ENCODE measurements around the gene GDNF.
A peak's percentile ranks its signal among the peaks of the same experiment; 100 is the strongest.
"Not testable (repeated sequence)": the region's sequence is repeated elsewhere in the genome, so short reads cannot be mapped to it uniquely, and the experiment has no call there.

The GDNF gene

DNA sequence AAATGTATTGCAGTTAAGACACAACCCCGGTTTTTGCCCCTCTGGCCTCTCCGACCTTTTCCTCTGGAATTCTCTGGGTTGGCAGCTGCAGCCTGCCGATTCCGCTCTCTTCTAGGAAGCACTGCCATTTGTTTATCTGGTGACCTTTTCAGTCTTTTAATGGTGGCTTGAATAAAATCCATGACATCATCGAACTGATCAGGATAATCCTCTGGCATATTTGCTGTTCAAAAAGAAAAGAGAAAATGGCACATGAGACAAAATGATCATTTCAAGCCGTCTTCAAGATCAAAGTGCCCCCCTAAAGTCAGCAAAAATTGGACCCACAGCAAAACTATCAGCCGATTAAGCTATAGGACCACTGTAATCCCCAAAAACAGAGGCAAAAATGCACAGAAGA is 23.9 kb downstream of the GDNF start:
- no peak for DNase-seq (ENCODE audit: low spot score)

DNA sequence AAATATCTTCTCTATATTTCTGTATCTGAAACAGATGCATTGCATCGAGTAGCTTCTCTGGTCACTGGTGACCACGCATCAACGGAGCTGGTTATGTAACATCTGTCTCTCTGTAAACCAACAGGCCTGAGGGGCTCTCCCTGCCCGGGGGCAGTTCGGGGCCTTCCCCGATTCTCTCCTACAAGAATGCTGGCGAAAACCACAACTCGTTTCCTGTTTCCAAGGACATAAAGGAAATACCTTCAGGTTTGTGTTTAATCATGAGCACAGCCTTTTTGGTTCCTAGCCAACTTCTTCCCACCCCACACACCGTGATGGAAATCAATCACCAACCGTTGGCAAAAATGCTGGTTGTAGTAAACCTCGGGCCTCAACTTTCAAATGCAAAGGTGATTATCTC is 25.1 kb downstream of the GDNF start:
- peak; percentile 89 for DNase-seq (ENCODE audit: low spot score)

DNA sequence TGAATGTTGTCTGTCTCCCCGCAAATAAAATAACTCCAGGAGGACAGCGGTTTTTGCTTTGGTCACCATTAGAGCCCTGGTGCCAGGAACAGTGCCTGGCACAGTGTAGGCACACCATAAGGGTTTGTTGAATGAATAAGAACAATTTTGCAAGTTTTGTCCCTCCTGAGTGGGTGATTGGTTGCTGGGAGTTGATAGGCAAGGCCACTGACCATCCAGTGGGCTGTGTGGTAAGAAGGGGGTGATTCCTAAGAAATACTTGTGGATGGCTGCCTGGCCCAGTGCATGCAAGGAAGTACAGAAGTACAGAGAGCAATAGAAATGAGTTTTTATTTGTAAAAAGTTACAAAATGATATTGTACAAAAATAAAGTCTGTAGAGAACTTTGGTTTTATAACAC is 27.5 kb downstream of the GDNF start:
- DNase-seq (ENCODE audit: low spot score), result no peak

DNA sequence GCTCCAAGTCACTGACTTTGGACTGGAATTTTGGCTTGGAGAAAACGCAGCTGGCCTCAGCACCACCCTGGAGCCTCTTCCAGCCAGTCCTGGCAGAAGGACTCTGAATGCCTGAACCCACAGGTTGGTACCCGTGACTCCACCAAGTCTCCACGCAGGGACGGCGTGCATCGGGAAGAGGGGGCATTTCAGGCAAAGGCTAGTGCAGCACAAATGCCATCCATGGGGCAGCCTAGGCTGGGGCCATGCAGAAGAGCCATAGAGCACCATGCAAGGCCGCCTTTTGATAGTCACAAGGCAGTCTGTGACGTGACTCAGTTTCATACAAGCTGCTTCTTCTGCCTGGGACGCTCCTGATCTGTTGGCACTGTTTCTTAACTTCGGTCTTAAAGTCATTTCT is 28.0 kb downstream of the GDNF start:
- no peak for DNase-seq (ENCODE audit: low spot score)

DNA sequence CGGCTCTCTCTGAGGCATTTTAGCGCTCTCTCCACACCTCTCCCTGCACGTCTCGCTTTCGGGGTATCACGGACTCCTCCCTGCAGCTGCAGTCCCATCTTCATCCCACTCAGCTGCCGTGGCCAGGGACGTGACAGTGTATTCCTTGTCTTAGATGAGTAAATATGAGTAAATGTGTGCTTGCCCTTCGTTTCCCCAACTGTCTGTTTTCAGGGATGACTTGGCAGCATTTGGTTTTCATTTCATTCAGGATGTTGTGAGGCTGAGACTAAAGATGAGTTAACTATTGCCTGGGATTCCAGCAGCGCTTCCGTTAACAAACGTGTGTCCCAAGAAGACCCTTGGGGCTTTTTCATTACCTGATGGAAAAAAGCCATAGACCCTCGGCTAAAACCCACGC is 29.5 kb downstream of the GDNF start:
- DNase-seq (ENCODE audit: low spot score), result peak; percentile 82

DNA sequence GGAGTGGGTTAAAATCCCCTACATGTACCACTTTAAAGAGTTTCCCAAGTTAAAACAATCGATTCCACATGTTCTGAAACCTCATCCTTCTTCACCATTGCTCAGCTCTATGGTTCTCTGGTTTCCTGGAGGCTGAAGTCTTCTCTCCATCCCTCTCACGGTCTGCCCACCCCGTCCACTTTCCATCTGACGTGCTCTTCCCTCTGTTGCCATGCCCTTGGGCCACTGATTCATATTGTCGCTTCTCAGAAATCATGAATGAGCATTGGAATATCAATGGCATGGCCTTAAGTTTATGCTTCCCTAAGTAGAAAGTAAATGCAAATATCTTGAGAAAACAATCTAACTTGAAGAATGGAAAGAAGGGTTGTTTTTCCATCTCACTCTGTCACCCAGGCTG is 30.9 kb downstream of the GDNF start:
- DNase-seq (ENCODE audit: low spot score), result no peak

DNA sequence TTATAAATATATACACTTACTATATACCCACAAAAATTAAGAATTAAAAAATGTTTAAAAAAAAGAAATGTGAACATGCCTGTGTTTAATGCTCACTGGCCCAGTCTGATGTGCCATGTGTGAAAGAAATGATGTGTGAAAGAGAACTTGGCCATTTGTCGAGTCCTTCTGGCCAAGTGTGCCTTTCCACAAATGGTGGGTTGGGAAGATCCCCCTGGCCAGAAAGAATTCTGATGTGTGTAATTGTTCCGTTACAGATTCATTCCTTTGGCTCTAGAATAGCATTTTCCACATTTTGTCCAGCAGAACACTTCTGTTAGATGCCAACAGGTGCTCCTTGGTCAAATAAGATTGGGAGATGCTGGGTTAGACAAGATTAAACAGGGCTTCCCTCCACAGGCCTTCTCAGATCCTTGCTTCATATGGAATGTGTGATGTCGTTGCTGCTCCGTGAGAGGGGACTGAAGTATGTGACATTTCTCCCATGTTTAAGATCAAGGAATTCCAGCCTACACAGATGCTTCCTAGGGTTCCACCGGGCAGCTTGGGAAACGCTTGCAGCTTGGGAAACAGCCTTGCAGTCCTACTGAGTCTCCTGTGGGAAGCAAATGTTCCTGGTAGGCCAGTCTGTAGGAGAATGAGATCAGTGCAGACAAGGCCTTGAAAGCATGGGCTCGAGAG is 32.1 kb downstream of the GDNF start:
- no peak for DNase-seq (ENCODE audit: low spot score)

DNA sequence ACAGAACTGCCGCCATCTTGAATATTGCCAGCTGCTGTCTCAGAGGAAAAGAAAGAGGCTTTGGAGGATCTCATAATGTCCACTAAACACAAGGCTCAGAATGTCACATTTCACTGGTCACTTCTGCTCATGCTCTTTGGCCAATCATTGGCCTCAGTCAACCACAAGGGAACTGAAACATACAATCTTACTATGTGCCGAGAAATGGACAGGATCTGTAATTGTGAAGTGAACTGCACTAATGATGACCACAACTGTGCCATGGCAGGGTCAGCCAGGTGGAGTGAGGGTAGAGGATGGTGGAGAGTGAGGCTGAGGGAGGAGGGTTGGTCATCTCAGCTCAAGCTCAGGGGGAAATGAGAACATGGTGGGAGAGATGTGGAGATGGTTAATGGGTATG is 32.8 kb downstream of the GDNF start:
- DNase-seq (ENCODE audit: low spot score), result no peak

DNA sequence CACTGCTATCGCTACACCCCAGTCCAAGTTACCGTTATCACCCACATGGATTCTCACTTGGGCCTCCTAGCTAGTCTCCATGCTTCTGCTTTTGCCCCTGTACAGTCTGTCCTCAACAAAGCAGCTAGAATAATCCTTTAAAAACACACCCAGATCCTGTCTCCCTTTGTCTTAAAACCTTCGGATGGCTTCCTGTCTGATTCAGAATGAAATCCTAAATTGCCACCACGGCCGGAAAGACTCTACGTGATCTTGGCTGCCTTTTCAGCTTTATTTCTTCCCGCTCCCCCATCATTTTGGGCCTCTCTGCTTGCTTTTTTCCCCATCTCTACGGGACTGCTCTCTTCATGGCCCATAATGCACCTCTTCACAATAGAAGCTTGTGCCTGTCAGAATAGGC is 33.4 kb downstream of the GDNF start:
- no peak for DNase-seq (ENCODE audit: low spot score)

DNA sequence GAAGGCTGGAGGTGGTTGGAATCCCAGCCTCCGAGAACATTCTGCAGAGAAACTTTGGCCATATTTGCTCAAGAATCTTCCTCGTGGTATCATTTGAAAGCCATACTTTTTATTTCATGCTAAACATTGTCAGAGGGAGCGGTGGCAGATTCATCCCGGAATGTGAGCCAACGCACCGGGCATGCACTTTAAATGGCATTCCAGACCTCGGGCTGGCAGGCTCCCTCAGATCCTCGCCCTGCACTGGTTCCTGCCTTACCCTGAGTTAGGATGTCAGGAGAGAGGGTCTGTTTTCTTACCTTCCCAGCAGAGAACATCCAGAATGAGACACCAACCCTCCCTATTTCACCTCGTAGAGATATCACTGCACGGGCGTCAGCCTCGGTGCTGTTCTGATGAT is 33.8 kb downstream of the GDNF start:
- DNase-seq (ENCODE audit: low spot score), result no peak

DNA sequence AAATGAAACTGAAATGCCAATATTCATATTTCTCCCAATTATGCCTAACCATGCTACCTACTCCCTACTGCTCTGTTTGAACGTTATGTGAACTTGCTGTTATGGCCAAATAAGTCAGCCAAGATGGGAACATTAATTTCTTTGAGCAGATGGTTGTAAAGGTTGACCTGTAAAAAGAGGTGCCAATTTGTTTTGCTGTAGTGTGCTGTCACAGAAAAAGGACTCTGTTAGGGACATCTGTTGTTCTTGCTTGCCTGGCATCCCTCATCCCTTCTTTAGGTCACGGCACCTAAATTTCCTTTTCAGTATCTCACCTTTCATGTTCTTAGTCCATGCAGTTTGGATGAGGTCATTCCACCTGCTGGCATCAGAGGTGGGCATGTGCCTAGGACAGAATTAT is 35.4 kb downstream of the GDNF start:
- DNase-seq (ENCODE audit: low spot score), result no peak

DNA sequence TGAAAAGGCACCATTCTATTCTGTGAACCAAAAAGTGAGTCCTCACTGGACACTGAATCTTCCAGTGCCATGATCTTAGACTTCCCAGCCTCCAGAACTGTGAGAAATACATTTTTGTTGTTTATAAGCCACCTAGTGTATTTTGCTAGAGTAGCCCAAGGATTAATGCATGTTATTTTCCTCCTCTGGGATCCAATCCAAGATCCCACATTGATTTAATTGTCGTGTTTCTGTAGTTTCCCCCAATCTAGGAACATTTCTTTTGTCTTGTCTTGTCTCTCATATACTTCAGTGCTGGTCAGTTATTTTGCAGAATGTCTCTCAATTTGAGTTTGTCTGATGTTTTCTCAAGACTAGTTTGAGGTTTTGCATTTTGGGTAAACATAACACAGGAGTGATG is 36.4 kb downstream of the GDNF start:
- no peak for DNase-seq (ENCODE audit: low spot score)

DNA sequence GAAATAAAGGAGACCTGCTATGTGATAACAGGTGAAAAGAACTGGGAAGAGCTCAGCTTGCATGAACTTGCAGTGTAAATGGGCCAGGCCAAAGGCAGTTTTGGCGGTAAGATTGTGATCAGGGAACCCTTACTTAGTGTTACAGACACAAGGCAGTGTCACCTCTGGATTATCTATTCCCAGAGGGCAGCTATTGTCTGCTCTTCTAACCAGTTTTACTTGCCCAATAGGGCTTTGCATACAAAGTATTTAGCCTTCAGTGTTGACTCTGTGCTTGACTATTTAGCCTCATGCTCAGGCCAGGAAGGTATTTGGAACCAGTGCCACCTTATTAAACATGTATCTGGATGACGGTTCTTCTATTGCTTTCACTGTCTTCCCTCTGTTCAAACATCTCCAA is 38.3 kb downstream of the GDNF start:
- no peak for DNase-seq (ENCODE audit: low spot score)

DNA sequence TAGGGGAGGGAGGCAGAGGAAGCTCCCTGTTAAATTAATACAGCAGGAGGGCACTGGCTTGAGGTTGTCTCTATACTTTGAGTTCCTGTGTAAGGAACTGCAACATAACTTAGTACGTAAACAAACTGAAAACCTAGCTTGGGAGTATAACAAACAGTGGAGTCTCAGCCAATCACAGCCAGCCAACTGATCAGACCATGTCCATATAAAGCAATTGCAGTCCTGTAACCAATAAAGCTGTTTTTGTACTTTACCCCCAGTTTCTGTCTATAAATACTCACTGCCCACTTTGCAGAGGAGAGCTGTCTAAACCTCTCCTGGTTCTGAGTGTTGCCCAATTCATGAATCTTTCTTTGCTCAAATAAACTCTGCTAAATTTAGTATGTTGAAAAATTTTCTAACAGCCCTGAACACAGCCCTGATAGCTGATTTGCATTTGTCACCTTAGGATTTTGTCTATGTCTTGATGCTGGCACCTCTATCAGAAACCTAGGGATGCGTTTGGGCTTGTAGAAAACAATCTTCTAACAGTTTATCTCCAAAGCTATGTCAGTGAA is 39.9 kb downstream of the GDNF start:
- no peak for DNase-seq (ENCODE audit: low spot score)

DNA sequence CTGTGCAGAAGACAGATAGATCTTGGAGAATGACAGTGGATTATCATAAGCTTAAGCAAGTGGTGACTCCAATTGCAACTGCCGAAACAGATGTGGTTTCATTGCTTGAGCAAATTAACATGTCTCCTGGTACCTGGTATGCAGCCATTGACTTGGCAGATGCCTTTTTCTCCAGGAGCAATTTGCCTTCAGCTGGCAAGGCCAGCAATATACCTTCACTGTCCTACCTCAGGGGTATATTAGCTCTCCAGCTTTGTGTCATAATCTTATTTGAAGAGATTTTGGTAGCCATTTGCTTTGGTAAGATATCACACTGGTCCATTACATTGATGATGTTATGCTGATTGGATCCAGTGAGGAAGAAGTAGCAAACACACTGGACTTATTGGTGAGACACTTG is 43.4 kb downstream of the GDNF start:
- DNase-seq (ENCODE audit: low spot score), result not testable (repeated sequence)

DNA sequence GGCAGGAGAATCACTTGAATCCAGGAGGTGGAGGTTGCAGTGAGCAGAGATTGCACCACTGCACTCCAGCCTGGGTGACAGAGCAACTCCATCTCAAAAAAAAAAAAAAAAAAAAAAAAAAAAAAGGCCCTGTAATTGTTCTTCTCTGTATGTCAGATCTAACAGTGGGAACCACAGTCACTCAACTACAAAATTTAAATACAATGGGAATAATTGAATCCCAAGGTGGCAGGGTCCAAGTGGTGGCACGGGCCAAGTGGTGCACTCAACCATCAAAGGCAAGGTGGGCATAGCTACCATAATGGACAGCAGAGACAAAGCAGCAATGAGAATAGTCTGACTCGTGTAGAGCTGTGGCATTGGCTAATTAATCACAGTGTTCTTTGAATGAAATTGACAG is 44.5 kb downstream of the GDNF start:
- not testable (repeated sequence) for DNase-seq (ENCODE audit: low spot score)

DNA sequence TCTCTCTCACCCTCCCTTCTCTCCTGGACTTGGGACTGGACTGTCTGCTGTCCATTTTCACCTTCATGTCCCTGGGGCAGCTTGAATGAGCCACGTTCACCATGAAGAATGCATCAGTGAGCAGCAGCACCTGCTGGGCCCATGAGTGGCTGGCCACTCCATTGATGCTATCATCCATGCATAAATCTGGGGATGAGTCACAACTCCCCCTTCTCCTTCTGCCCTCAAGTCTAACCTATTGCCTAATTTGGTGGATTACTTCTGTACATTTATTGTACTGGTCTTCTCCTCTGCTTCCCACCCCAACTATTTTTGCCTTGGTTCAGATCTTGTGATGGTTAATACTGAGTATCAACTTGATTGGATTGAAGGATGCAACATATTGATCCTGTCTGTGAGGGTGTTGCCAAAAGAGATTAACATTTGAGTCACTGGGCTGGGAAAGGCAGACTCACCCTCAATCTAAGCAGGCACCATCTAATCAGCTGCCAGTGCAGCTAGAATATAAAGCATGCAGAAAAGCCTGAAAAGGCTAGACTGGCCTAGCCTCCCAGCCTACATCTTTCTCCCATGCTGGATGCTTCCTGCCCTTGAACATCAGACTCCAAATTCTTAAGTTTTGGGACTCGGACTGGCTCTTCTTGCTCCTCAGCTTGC is 46.7 kb downstream of the GDNF start:
- peak; percentile 94 for DNase-seq (ENCODE audit: low spot score)

DNA sequence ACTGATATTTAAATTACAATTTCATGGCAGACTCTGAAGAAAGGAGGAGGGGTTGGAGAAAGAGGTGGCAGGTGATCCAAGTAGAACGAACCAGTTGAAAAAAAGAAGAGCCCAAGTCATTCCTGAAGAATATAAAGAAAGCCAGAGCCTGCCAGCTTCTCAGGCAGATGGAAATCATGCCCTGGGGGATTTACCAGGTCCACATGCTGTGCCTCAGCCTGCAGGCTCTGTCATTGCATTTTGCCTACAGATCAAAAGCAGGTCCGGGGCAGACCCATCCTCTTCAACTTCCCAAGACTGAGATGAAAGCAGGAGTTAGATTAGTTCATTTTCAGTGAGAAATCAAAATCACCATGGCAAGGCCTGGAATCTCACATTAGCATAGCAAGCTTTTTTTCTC is 48.5 kb downstream of the GDNF start:
- no peak for DNase-seq (ENCODE audit: low spot score)

DNA sequence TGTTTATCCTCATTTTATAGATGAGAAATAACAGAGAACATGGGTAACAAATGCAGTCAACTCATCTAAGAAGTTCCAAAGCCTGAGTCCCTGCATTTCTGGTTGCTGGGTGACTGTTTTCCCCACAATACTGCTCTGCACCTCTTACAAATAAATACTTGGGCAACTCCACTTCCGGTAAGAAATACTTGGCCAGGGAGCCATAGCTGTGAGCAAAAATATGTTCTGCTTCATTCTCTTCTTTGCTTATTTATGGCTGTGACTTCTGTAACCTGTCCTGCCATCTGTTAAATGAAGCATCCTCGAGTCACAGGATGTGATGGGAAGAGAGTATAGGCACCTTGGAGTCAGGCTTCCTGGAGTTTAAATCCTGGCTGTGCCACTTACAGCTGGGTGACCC is 49.9 kb downstream of the GDNF start:
- DNase-seq (ENCODE audit: low spot score), result peak; percentile 57

DNA sequence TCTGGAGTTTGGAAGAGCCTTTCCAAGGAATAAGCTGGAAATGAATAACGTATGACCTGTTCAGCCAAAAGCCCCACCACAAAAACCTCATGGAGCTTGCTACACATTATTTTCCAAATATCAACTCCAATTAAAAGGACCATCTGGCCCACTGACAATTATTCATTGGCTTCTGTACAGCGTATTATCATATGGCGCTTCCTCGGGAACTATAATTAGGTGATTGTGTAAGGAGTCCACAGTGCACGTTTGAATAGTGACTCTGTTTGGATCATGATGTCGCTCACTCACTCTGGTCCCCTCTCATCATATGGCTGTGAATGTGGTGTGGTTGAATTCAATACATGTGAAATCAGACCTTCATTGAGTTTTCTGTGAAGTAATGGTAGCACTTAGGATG is 52.1 kb downstream of the GDNF start:
- DNase-seq (ENCODE audit: low spot score), result no peak

DNA sequence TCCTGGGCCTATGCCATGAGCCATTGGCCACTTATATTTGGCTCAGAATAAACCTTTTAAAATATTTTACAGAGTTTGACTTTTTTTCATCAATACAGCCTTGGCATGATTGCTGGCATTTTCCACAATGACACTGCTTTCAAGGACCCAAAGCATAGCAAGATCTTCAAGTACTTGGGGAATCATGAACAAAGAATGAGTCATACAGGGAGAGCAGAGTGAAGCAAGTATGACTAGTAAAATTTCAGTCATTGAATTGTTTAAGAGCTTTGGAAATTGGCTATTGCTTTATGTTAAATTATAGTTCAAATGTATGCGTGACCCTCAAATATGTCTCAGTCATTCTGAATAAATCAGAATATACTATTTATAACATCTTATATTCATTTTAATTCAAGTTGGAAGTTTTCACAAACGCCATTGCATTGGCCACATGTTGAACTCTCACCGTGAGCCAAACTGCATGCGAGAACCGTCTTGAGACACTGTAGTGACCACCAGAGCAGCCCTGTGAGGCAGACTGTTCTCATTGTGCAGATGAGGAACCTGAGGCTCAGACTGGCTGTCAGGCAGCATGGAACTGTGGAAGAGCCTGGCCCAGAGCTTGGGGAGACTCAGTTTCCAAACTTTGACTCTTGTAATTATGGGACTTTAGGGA is 52.9 kb downstream of the GDNF start:
- peak; percentile 77 for DNase-seq (ENCODE audit: low spot score)

DNA sequence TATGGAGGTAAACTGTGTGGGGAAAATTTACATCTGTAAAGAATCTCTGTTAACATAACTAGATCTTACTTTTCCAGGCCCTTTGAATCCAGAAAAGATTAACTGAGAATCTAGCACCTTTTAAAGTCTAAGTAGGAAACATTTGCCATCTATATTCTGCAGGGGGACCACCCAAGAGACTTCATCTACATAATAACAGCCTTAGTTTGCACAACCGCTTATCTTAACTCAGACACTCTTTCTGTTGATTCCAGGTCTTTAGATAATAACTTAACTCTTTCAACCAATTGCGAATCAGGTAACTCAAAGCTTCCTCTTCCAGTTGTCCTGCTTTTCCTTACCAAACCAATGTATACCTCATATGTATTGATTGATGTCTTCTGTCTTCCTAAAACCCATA is 53.4 kb downstream of the GDNF start:
- no peak for DNase-seq (ENCODE audit: low spot score)

DNA sequence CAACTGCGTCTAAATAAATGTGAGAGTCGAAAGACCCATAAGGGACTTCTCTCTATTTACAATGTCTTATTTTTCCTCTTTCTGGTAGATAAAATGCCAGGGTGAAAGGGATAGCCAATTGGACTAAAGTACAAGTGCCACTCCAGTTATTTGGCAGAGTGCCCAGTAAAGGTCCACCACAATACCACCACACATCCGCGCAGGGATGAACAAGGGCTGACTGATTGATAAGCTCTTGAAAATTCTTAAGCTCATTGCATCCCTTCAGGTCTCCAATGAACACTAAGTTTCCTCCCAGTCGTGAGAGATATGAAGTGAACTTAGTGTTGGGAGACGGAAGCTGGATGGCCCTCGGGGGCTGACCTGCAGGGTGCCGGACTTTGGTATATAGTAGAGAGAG is 58.4 kb downstream of the GDNF start:
- not testable (repeated sequence) for DNase-seq (ENCODE audit: low spot score)
